ENCODE measurements around the gene CA10.

The CA10 gene

DNA sequence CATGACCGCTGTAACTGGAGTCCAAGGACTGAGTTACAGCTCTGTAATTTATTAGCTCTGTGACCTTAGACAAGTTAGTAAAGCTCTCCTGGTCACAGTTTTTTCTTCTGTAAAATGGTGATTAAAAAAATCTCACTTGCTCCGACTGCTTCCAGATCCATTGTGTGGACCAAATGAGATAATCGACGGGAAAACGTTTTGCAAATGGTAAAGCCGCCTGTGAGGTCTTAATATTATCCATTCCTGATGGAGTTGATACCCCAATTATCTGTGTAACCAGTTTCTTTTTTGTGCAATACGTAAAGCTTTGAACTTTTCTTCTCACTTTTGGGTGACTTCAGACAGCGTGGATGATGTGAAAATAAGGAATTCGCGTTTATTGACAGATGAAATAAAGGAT, 475.2 kb downstream of the CA10 start:
- no peak for TF ChIP-seq TAF1 (IDR thresholded peaks at IDR 0.05; ENCODE audit: borderline replicate concordance, insufficient read depth, low read length)
- no peak for TF ChIP-seq SIN3A (IDR thresholded peaks at IDR 0.05; ENCODE audit: borderline replicate concordance, insufficient read depth, low read length)
- TF ChIP-seq, protein P1, sequence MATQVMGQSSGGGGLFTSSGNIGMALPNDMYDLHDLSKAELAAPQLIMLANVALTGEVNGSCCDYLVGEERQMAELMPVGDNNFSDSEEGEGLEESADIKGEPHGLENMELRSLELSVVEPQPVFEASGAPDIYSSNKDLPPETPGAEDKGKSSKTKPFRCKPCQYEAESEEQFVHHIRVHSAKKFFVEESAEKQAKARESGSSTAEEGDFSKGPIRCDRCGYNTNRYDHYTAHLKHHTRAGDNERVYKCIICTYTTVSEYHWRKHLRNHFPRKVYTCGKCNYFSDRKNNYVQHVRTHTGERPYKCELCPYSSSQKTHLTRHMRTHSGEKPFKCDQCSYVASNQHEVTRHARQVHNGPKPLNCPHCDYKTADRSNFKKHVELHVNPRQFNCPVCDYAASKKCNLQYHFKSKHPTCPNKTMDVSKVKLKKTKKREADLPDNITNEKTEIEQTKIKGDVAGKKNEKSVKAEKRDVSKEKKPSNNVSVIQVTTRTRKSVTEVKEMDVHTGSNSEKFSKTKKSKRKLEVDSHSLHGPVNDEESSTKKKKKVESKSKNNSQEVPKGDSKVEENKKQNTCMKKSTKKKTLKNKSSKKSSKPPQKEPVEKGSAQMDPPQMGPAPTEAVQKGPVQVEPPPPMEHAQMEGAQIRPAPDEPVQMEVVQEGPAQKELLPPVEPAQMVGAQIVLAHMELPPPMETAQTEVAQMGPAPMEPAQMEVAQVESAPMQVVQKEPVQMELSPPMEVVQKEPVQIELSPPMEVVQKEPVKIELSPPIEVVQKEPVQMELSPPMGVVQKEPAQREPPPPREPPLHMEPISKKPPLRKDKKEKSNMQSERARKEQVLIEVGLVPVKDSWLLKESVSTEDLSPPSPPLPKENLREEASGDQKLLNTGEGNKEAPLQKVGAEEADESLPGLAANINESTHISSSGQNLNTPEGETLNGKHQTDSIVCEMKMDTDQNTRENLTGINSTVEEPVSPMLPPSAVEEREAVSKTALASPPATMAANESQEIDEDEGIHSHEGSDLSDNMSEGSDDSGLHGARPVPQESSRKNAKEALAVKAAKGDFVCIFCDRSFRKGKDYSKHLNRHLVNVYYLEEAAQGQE (IDR thresholded peaks at IDR 0.05; ENCODE audit: insufficient read depth in 1 of 2, low read depth in 2 of 2, low read length in 2 of 2), result no peak
- no peak for TF ChIP-seq POLR2AphosphoS5 (IDR thresholded peaks at IDR 0.05; ENCODE audit: low read depth, low read length)
- no peak for TF ChIP-seq FOXP2 (optimal IDR thresholded peaks at IDR 0.05; ENCODE audit: borderline replicate concordance, extremely low read depth, extremely low read length, insufficient read depth)

DNA sequence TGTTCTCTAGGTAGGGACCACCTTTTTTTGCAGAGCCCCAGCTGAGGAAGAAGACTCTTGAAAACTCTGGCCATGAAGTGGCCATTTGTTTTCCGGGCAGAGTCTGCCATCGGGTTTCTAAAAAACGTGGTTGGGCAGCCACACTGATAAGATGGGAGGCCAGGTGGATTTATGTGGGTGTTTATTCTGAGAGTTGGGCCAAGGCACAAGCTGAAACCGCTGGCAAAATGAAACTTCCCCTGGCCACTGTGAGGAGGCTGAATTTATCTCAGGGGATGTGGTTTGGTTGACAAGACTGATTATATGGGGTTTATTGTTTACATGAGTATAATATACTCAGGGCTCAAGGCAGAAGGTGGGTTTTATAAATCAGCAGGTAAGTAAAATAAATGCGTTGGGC, 476.4 kb downstream of the CA10 start:
- TF ChIP-seq TAF1 (IDR thresholded peaks at IDR 0.05; ENCODE audit: borderline replicate concordance, insufficient read depth, low read length) (no peak), FOXP2 (optimal IDR thresholded peaks at IDR 0.05; ENCODE audit: borderline replicate concordance, extremely low read depth, extremely low read length, insufficient read depth) (no peak), POLR2AphosphoS5 (IDR thresholded peaks at IDR 0.05; ENCODE audit: low read depth, low read length) (no peak), SIN3A (IDR thresholded peaks at IDR 0.05; ENCODE audit: borderline replicate concordance, insufficient read depth, low read length) (no peak)
- TF ChIP-seq, protein P1 (IDR thresholded peaks at IDR 0.05; ENCODE audit: insufficient read depth in 1 of 2, low read depth in 2 of 2, low read length in 2 of 2), result no peak

DNA sequence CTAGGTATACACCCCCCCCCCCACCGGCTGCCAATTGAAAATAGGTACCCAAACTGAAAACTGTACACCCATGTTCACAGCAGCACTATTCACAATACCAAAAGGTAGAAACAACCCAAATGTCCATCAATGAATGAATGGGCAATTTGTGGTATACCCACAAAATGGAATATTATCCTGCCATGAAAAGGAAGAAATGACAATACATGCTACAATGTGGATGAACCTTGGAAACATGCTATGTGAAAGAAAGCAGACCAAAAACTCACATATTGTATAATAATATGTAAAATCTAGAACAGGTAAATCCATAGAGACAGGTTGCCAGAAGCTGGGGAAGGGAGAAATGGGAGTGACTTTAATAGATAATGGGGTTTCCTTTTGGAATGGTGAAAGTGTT, 480.6 kb downstream of the CA10 start:
- no peak for TF ChIP-seq FOXP2 (optimal IDR thresholded peaks at IDR 0.05; ENCODE audit: borderline replicate concordance, extremely low read depth, extremely low read length, insufficient read depth)
- TF ChIP-seq TAF1 (IDR thresholded peaks at IDR 0.05; ENCODE audit: borderline replicate concordance, insufficient read depth, low read length), result no peak
- TF ChIP-seq, protein P1 (IDR thresholded peaks at IDR 0.05; ENCODE audit: insufficient read depth in 1 of 2, low read depth in 2 of 2, low read length in 2 of 2), result no peak
- no peak for TF ChIP-seq SIN3A (IDR thresholded peaks at IDR 0.05; ENCODE audit: borderline replicate concordance, insufficient read depth, low read length)

- no peak for TF ChIP-seq TAF1 (IDR thresholded peaks at IDR 0.05; ENCODE audit: borderline replicate concordance, insufficient read depth, low read length)
- TF ChIP-seq SIN3A (IDR thresholded peaks at IDR 0.05; ENCODE audit: borderline replicate concordance, insufficient read depth, low read length), result no peak
- no peak for TF ChIP-seq POLR2AphosphoS5 (IDR thresholded peaks at IDR 0.05; ENCODE audit: low read depth, low read length)
- TF ChIP-seq, protein P1 (IDR thresholded peaks at IDR 0.05; ENCODE audit: insufficient read depth in 1 of 2, low read depth in 2 of 2, low read length in 2 of 2), result no peak
- TF ChIP-seq FOXP2 (optimal IDR thresholded peaks at IDR 0.05; ENCODE audit: borderline replicate concordance, extremely low read depth, extremely low read length, insufficient read depth), result no peak
Measured at GRCh38 chr17:51676691-51677487, 481.6 kb downstream of the CA10 start.

Data from PFSK-1 (cell line).